SH-SY5Y (cell line): Measurements from ENCODE around the gene GJA3.

Source experiments
- GATA2 ChIP-seq: IDR thresholded peaks from 2 replicates; pipeline ENCODE4 v1.6.1; 2011; ENCODE audit warnings: mild to moderate bottlenecking, low read depth, low read length
- GATA3 ChIP-seq: IDR thresholded peaks from 2 replicates; pipeline ENCODE4 v1.6.1; 2011; ENCODE audit warnings: low read depth, mild to moderate bottlenecking, low read length, moderate library complexity

- TF ChIP-seq GATA2 (no peak), GATA3 (no peak)
Measured at GRCh38 chr13:20099319-20099718, 61.5 kb downstream of the GJA3 start.
